ENCODE data around the gene FCSK. TPM values are rescaled to one million over a fixed set of nuclear protein-coding genes. Genes with fewer than 3 reads are reported as not detected.
A peak's percentile ranks its signal among the peaks of the same experiment; 100 is the strongest.

FCSK gene
- total and polyA plus RNA-seq, 2 of the 13 experiments (the other 11 are each of a cell fraction or from before 2014, with no cell fraction given) = 9.1 to 19.2 TPM

- no peak for FAIRE-seq
- H3K9me3 ChIP-seq (ENCODE audit: low read length) = no peaks in the 10 kb centered on the region
- no peaks in the 10 kb centered on the region for H3K27me3 ChIP-seq (ENCODE audit: control insufficient read depth in 1 of 2, insufficient read depth in 2 of 2, low read length in 2 of 2)
- no peak overlapping the region for H2AFZ ChIP-seq (ENCODE audit: low read length)
- no peak overlapping the region for H3K27ac ChIP-seq (ENCODE audit: extremely low read length, insufficient read depth, low read length)
- ChIA-PET CTCF (ENCODE audit: low intra/inter-chr PET ratio, low total read pairs) (interaction anchor here (2.6 kb wide), 1 partner anchor 71 kb away, joined by 11 read pairs; no protein-coding TSS in a partner anchor), POLR2A (interaction anchor here (0.6 to 2.2 kb wide), 5 partner anchors 12 to 85 kb away, joined by 3 to 6 read pairs (median 4); partner anchors contain the start of gene FCSK)
- H3K4me2 ChIP-seq (ENCODE audit: low read depth, low read length) = no peak overlapping the region
- 97% methylated on average over 6 of the region's 7 CpGs for whole genome bisulfite sequencing (ENCODE audit: low lambda C conversion rate)
- BruUV-seq (replicated peaks) = no TSS peak
- no peak overlapping the region for H3K4me3 ChIP-seq (replicated peaks in 1 of 3; ENCODE audit: insufficient read depth in 1 of 3, low read depth in 2 of 3, low read length in 3 of 3)
- no peaks in the 10 kb centered on the region for H3K79me2 ChIP-seq (ENCODE audit: insufficient read depth, low read length)
- intact Hi-C loops (cut with micrococcal nuclease; ENCODE audit: unreplicated experiment) (no loop called here), in situ Hi-C loops (cut with HindIII; ENCODE audit: extremely low pct_ligation_motif_present, low pct_unique_long_range_greater_than_20kb) (loop anchor here (5.0 kb wide), 1 partner anchor 69 kb away; no protein-coding TSS in a partner anchor)
- H3K36me3 ChIP-seq (replicated peaks in 1 of 2; ENCODE audit: control insufficient read depth in 1 of 2, insufficient read depth in 2 of 2, low read length in 2 of 2) = peaks cover 3 to 5% of the 10 kb centered on the region in 2 experiments; a peak in 3 of 5 replicates
- no peaks in the 10 kb centered on the region for H4K20me1 ChIP-seq (ENCODE audit: insufficient read depth, low read length)
- no peak overlapping the region; the same call in 1 of the 2 replicates for H3K9ac ChIP-seq (ENCODE audit: insufficient read depth, low read depth, low read length)
- DNase-seq (ENCODE audit: low spot score) = no peak
- H3K4me1 ChIP-seq (ENCODE audit: insufficient read depth, low read length) = peaks cover 5% of the 10 kb centered on the region; the same call in 1 of the 2 replicates
- no peak for ATAC-seq
- TF ChIP-seq CHD4 (IDR thresholded peaks at IDR 0.05; ENCODE audit: borderline replicate concordance, low read length) = no peak
- no peak for TF ChIP-seq POGZ (CRISPR knock-in tag; IDR thresholded peaks at IDR 0.05)
- TF ChIP-seq, protein P1, sequence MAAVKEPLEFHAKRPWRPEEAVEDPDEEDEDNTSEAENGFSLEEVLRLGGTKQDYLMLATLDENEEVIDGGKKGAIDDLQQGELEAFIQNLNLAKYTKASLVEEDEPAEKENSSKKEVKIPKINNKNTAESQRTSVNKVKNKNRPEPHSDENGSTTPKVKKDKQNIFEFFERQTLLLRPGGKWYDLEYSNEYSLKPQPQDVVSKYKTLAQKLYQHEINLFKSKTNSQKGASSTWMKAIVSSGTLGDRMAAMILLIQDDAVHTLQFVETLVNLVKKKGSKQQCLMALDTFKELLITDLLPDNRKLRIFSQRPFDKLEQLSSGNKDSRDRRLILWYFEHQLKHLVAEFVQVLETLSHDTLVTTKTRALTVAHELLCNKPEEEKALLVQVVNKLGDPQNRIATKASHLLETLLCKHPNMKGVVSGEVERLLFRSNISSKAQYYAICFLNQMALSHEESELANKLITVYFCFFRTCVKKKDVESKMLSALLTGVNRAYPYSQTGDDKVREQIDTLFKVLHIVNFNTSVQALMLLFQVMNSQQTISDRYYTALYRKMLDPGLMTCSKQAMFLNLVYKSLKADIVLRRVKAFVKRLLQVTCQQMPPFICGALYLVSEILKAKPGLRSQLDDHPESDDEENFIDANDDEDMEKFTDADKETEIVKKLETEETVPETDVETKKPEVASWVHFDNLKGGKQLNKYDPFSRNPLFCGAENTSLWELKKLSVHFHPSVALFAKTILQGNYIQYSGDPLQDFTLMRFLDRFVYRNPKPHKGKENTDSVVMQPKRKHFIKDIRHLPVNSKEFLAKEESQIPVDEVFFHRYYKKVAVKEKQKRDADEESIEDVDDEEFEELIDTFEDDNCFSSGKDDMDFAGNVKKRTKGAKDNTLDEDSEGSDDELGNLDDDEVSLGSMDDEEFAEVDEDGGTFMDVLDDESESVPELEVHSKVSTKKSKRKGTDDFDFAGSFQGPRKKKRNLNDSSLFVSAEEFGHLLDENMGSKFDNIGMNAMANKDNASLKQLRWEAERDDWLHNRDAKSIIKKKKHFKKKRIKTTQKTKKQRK (IDR thresholded peaks at IDR 0.05; ENCODE audit: low read length) = no peak
- no peak for TF ChIP-seq YEATS4 (CRISPR knock-in tag; IDR thresholded peaks at IDR 0.05; ENCODE audit: borderline replicate concordance)
- no peak for TF ChIP-seq ZNF446 (CRISPR knock-in tag; IDR thresholded peaks at IDR 0.05)
- TF ChIP-seq TMF1 (CRISPR knock-in tag; IDR thresholded peaks at IDR 0.05; ENCODE audit: low read depth) = no peak
- TF ChIP-seq ZNF687 (CRISPR knock-in tag; IDR thresholded peaks at IDR 0.05) = peak; percentile 2; the same call in 1 of the 2 replicates
- no peak for TF ChIP-seq NFYC (CRISPR knock-in tag; IDR thresholded peaks at IDR 0.05)
- no peak for TF ChIP-seq ZNF382 (CRISPR knock-in tag; IDR thresholded peaks at IDR 0.05; ENCODE audit: borderline replicate concordance)
- no peak for TF ChIP-seq GZF1 (CRISPR knock-in tag; IDR thresholded peaks at IDR 0.05)
- TF ChIP-seq SALL1 (CRISPR knock-in tag; IDR thresholded peaks at IDR 0.05) = 0 out of 2 replicates have a peak, but pooled peaks have one; percentile 9
- peak; percentile 18; the same call in 1 of the 2 replicates for TF ChIP-seq ZFP91 (CRISPR knock-in tag; IDR thresholded peaks at IDR 0.05; ENCODE audit: borderline replicate concordance)
- no peak for TF ChIP-seq REPIN1 (CRISPR knock-in tag; IDR thresholded peaks at IDR 0.05; ENCODE audit: borderline replicate concordance, low read depth)
- no peak for TF ChIP-seq CC2D1A (CRISPR knock-in tag; IDR thresholded peaks at IDR 0.05)
- no peak for TF ChIP-seq CBFB (CRISPR knock-in tag; IDR thresholded peaks at IDR 0.05)
- no peak for TF ChIP-seq RBM22 (optimal IDR thresholded peaks at IDR 0.05; ENCODE audit: low read length)
- TF ChIP-seq SMARCE1 (IDR thresholded peaks at IDR 0.05; ENCODE audit: borderline replicate concordance) = no peak
Observed at GRCh38 chr16:70466805-70467076, 12.3 kb downstream of the FCSK start.

Measured in HepG2 (cell line).